Measurements from ENCODE around the gene CIDEC.
"Not testable (repeated sequence)": the region's sequence is repeated elsewhere in the genome, so short reads cannot be mapped to it uniquely, and the experiment has no call there.

The CIDEC gene

DNA sequence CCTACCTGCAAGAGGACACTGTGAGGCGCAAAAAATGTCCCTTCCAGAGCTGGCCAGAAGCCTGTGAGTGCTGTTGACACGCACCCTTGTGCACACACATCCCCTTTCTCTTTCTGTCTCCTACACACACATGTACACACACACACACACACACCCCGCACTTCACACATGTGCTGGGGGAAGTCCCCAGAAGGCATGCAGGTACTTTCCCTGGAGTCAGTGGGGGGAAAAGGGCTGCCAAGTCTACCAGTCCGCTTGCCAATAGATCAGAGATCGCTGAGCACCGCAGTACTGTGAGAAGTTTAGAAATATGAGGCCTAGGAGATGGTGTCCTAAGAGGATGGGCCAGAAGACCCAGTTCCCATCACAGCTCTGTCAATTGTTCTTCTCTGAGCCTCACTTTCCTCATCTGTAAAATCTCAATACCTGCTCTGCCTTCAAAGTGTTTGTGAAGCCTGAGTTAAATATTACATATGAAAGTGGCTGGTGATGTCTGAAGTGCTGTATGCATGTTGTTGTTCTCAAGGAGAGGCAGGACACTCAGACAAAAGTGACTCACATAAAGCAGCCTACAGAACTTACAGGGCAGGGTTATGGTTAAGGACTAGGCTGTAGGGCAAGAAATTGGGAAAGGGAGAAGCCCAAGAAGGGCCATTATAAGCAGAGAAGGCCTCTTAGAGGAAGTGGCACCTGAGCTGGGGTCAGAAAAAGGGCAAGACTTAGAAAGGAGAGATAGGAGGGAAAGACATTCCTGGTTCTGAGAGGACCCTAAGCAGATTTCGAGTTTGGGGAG is 29.4 kb upstream of the CIDEC start:
- TF ChIP-seq, protein P1, sequence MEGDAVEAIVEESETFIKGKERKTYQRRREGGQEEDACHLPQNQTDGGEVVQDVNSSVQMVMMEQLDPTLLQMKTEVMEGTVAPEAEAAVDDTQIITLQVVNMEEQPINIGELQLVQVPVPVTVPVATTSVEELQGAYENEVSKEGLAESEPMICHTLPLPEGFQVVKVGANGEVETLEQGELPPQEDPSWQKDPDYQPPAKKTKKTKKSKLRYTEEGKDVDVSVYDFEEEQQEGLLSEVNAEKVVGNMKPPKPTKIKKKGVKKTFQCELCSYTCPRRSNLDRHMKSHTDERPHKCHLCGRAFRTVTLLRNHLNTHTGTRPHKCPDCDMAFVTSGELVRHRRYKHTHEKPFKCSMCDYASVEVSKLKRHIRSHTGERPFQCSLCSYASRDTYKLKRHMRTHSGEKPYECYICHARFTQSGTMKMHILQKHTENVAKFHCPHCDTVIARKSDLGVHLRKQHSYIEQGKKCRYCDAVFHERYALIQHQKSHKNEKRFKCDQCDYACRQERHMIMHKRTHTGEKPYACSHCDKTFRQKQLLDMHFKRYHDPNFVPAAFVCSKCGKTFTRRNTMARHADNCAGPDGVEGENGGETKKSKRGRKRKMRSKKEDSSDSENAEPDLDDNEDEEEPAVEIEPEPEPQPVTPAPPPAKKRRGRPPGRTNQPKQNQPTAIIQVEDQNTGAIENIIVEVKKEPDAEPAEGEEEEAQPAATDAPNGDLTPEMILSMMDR (conservative IDR thresholded peaks at IDR 0.05) = no peak
- no peak for TF ChIP-seq ZFX (IDR thresholded peaks at IDR 0.05)
- H3K27ac ChIP-seq = no peak overlapping the region

GRCh38 chr3:9908286-9908685 is 28.2 kb upstream of the CIDEC start:
- TF ChIP-seq, protein P1 (conservative IDR thresholded peaks at IDR 0.05) = no peak
- TF ChIP-seq ZFX (IDR thresholded peaks at IDR 0.05) = no peak
- no peak overlapping the region for H3K27ac ChIP-seq

- TF ChIP-seq, protein P1 (conservative IDR thresholded peaks at IDR 0.05) = no peak
- no peak for TF ChIP-seq ZFX (IDR thresholded peaks at IDR 0.05)
- no peak overlapping the region for H3K27ac ChIP-seq
These were observed 26.4 kb upstream of the CIDEC start for GRCh38 chr3:9906480-9906879.

DNA sequence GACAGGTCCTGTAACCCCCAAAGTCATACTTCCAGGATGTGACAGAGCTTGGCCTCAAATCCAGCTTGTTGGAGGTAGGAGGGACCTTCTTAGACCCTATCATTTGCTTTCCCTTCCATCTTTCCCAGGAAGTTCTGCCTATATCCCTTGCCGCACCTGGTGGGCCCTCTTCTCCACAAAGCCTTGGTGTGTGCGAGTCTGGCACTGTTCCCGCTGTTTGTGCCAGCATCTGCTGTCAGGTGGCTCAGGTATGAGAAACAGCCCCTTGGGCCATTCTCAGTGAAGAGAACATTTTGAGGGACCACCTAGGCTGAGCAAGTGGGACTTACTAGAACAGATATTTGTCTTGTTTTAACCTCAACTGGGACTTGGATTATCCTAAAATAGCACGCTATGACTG is 23.9 kb upstream of the CIDEC start:
- no peak for TF ChIP-seq ZFX (IDR thresholded peaks at IDR 0.05)
- TF ChIP-seq, protein P1 (conservative IDR thresholded peaks at IDR 0.05) = no peak
- H3K27ac ChIP-seq = no peak overlapping the region

- TF ChIP-seq ZFX (IDR thresholded peaks at IDR 0.05) = no peak
- TF ChIP-seq, protein P1 (conservative IDR thresholded peaks at IDR 0.05) = no peak
- no peak overlapping the region for H3K27ac ChIP-seq
These were observed 23.2 kb upstream of the CIDEC start for GRCh38 chr3:9903238-9903624.

- no peak within 1 kb of the TSS for H3K27ac ChIP-seq
- TF ChIP-seq, protein P1 (conservative IDR thresholded peaks at IDR 0.05) = no peak
- TF ChIP-seq ZFX (IDR thresholded peaks at IDR 0.05) = no peak
These were observed 22.6 kb upstream of the CIDEC start, which contains the start of gene IL17RE for GRCh38 chr3:9902372-9903237. Gene IL17RE (plus strand): TSS chr3:9902848. CDS start chr3:9902933, 85 bp downstream.

DNA sequence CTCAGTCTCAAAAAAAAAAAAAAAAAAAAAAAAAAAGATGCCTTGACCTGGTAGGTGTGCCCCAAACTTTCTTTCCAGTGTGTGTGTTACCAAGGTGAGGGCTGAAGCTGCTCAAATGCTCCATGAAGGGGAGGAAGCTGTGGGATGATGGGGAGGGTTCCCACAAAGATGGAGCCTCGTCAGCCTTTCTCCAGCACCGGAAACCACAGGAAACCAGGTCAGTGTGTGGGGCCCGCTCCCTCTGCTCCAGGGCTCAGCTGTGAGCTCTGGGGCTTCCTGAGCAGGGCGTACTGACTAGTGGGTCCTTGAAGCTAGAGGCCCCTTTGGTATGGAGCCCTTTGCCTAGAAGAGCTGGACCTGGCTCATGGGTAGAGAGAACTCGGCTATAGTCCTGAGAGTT is 21.9 kb upstream of the CIDEC start:
- H3K27ac ChIP-seq = no peak overlapping the region
- TF ChIP-seq, protein P1 (conservative IDR thresholded peaks at IDR 0.05) = no peak
- TF ChIP-seq ZFX (IDR thresholded peaks at IDR 0.05) = no peak

- not testable (repeated sequence) for H3K27ac ChIP-seq
These were observed 20.9 kb upstream of the CIDEC start for GRCh38 chr3:9900965-9901415.

Data from C4-2B (cell line).